Fibroblast of villous mesenchyme (primary cell): ENCODE data around the gene SRSF7. TPM values are rescaled to one million over a fixed set of nuclear protein-coding genes. Genes with fewer than 3 reads are reported as not detected.
"Not testable (repeated sequence)": the region's sequence is repeated elsewhere in the genome, so short reads cannot be mapped to it uniquely, and the experiment has no call there.

Source experiments
- DNase-seq: peaks from one replicate; pipeline ENCODE4 v3.0.0-alpha.2; 2010; ENCODE audit warnings: low read depth
- H3K4me3 ChIP-seq: 2 replicates; pipeline ENCODE4 v1.5.1; 2011; ENCODE audit warnings: low read depth, mild to moderate bottlenecking, low read length
- total RNA-seq: library from RNA; depleted of rRNA; stranded (reverse); fragments of >200 nt; gene quantifications from 2 replicates; pipeline ENCODE4 v1.2.3, GENCODE V29; 2012
- TF ChIP-seq, protein P1 (sequence below): IDR thresholded peaks from 2 replicates; pipeline ENCODE4 v1.5.1; 2012; ENCODE audit warnings: low read depth, mild to moderate bottlenecking, low read length; ENCODE audit not compliant: insufficient read depth

Gene SRSF7
- total RNA-seq, 1 donor = 142 TPM

- no peak overlapping the region for H3K4me3 ChIP-seq
- TF ChIP-seq, protein P1, sequence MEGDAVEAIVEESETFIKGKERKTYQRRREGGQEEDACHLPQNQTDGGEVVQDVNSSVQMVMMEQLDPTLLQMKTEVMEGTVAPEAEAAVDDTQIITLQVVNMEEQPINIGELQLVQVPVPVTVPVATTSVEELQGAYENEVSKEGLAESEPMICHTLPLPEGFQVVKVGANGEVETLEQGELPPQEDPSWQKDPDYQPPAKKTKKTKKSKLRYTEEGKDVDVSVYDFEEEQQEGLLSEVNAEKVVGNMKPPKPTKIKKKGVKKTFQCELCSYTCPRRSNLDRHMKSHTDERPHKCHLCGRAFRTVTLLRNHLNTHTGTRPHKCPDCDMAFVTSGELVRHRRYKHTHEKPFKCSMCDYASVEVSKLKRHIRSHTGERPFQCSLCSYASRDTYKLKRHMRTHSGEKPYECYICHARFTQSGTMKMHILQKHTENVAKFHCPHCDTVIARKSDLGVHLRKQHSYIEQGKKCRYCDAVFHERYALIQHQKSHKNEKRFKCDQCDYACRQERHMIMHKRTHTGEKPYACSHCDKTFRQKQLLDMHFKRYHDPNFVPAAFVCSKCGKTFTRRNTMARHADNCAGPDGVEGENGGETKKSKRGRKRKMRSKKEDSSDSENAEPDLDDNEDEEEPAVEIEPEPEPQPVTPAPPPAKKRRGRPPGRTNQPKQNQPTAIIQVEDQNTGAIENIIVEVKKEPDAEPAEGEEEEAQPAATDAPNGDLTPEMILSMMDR = no peak
- DNase-seq = no peak
These were observed 38.3 kb downstream of the SRSF7 start for GRCh38 chr2:38712871-38713270.

DNA sequence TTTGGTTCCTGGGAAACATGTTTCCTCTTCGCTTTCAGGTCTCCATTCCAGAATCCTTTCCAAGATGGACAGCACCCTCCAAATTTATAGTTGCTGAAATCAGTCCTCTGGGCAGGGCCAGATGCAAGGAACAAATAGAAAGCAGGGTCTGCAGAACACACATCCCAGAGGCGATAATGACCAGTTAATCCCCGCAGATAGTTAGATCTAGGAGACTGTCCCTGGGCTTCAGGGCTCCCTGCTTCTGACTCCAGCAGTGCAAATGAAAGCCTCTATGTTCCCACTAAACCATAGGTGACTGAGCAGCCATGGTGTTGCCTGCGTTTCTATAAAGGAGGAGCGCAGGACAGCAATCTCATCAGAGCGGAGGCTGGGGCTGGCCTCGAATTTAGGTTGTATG, 38.7 kb downstream of the SRSF7 start:
- TF ChIP-seq, protein P1 = no peak
- no peak for DNase-seq
- no peak overlapping the region for H3K4me3 ChIP-seq

- no peak for DNase-seq
These were observed 39.6 kb downstream of the SRSF7 start for GRCh38 chr2:38711558-38711957.

GRCh38 chr2:38709567-38710194, 41.5 kb downstream of the SRSF7 start:
- TF ChIP-seq, protein P1 = no peak
- no peak for DNase-seq
- no peak overlapping the region for H3K4me3 ChIP-seq

More at GRCh38 chr2:38711558-38711957, 39.6 kb downstream of the SRSF7 start:
- TF ChIP-seq, protein P1 = no peak
- no peak overlapping the region for H3K4me3 ChIP-seq

DNA sequence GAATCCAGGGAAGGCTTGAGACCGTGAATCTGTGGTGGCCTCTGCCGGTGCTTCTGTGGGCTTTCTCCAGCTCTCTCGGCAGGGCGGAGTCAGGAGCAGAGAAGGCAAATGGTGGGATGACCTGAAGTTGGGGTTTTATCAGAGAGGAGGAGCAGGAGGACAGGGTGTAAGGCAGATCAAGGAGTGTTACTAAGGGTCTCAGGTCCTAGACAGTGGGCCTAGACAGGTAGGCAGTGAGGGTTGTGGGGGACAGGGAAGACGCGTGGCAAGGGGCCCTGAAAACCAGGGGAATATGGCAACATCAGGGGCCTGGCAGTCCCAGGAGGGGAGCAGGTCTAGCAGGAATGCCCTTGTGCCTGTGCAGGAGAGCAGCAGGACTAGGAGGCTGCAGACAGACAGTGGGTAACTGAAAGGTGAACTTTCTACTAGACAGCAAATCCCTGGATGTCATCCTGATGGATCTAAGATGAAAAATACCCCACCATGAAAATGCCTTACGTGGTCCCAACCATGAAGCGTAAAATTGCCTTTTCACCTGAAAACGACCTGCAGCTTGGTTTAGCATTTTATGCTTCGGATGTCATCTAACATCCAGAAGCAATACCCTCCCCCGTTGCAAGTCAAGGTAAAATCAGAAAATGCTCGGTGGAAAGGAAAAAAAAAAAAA, 42.1 kb downstream of the SRSF7 start:
- TF ChIP-seq, protein P1 = no peak
- DNase-seq = no peak
- H3K4me3 ChIP-seq = no peak overlapping the region

- DNase-seq, H3K4me3 ChIP-seq: not testable (repeated sequence)
These were observed 42.7 kb downstream of the SRSF7 start for GRCh38 chr2:38708491-38708890.

DNA sequence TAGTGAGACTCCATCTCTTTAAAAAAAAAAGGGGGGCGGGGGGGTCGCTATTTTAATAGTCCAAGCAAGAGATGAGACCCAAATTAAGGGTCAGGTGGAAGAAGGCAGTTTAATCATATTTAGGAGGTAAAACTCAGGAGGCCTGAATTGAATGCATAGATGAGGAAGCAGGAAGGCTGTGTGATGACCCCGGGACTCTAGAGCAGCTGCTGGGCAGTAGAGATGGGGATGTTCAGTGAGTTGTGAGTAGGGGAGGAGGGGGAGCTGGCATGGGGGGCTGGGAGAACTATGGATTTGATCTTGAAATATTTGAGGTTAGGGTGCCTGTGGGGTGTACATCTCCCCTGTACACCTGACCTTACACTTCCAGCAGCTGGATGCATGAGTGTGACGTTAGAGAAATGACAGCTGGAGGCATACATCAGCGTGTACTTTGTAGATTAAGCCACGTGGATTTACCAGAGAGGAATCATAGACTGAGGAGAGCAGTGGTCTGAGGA, 44.3 kb downstream of the SRSF7 start:
- DNase-seq = no peak
- no peak overlapping the region for H3K4me3 ChIP-seq
- TF ChIP-seq, protein P1 = no peak
